BLaER1 treated with 17β-estradiol and CSF1 and Interleukin-3, amounts not matched to agents 10 nM and 100 nM (cell line): ENCODE results near the gene IL17D.

Source experiments
- H3K27ac ChIP-seq, 11 experiments: shearing (Covaris generic); formaldehyde crosslinking; 2 replicates each; pipeline ENCODE4 v1.8.1; 2022
- H3K27me3 ChIP-seq, 11 experiments: shearing (Covaris generic); formaldehyde crosslinking; 2 replicates each; pipeline ENCODE4 v1.8.1; 2022
- H3K36me3 ChIP-seq, 11 experiments: shearing (Covaris generic); formaldehyde crosslinking; 2 replicates each; pipeline ENCODE4 v1.8.1; 2022
- H3K4me1 ChIP-seq, 10 experiments: shearing (Covaris generic); formaldehyde crosslinking; 2 replicates each; pipeline ENCODE4 v1.8.1; 2022
- H3K4me2 ChIP-seq, 11 experiments: shearing (Covaris generic); formaldehyde crosslinking; 2 replicates each; pipeline ENCODE4 v1.8.1; 2022
- H3K4me3 ChIP-seq, 10 experiments: shearing (Covaris generic); formaldehyde crosslinking; 2 replicates each; pipeline ENCODE4 v1.8.1; 2022
- H3K9ac ChIP-seq, 11 experiments: shearing (Covaris generic); formaldehyde crosslinking; 2 replicates each; pipeline ENCODE4 v1.8.1; 2022
- H3K9me3 ChIP-seq, 11 experiments: shearing (Covaris generic); formaldehyde crosslinking; replicated peaks in 1 of 11; 2 replicates each; pipeline ENCODE4 v1.8.1; 2022
- H4K20me1 ChIP-seq, 11 experiments: shearing (Covaris generic); formaldehyde crosslinking; 2 replicates each; pipeline ENCODE4 v1.8.1; 2022
- Cebpa-rat ChIP-seq, 11 experiments: shearing (Covaris generic); IDR thresholded peaks; 2 replicates each; pipeline ENCODE4 v1.8.1; 2022

IL17D gene

GRCh38 chr13:20749377-20749776 is 45.9 kb downstream of the IL17D start:
- no peaks in the 10 kb centered on the region for H3K27me3 ChIP-seq
- H3K9me3 ChIP-seq: peaks cover 56 to 86% (median 69%) of the 10 kb centered on the region in 11 experiments
- no peak for TF ChIP-seq Cebpa-rat (IDR thresholded peaks at IDR 0.05)
- no peak overlapping the region for H3K27ac ChIP-seq
- peaks cover 33 to 64% (median 49%) of the 10 kb centered on the region in 11 experiments for H3K36me3 ChIP-seq
- H3K4me3 ChIP-seq: no peak overlapping the region
- H3K9ac ChIP-seq: no peak overlapping the region
- no peaks in the 10 kb centered on the region for H3K4me1 ChIP-seq
- no peak overlapping the region for H3K4me2 ChIP-seq
- H4K20me1 ChIP-seq: no peaks in the 10 kb centered on the region

- TF ChIP-seq Cebpa-rat (IDR thresholded peaks at IDR 0.05): no peak
- Histone ChIP-seq H3K36me3 (peaks cover 58 to 76% (median 67%) of the 10 kb centered on the region in 11 experiments), H3K4me1 (no peaks in the 10 kb centered on the region), H4K20me1 (no peaks in the 10 kb centered on the region), H3K27me3 (no peaks in the 10 kb centered on the region), H3K27ac (no peak overlapping the region), H3K9ac (no peak overlapping the region), H3K4me3 (no peak overlapping the region; a peak in 1 of 20 replicates), H3K4me2 (no peak overlapping the region), H3K9me3 (peaks cover 80 to 94% (median 90%) of the 10 kb centered on the region in 11 experiments)
Measured at GRCh38 chr13:20754009-20754408, 50.5 kb downstream of the IL17D start.

- TF ChIP-seq Cebpa-rat (IDR thresholded peaks at IDR 0.05): no peak
- Histone ChIP-seq H3K27ac (no peak overlapping the region), H3K36me3 (peaks cover 15 to 32% (median 18%) of the 10 kb centered on the region in 11 experiments), H3K4me3 (no peak overlapping the region), H3K4me1 (no peaks in the 10 kb centered on the region), H3K9me3 (peaks cover 32 to 45% (median 41%) of the 10 kb centered on the region in 11 experiments), H3K9ac (no peak overlapping the region), H3K4me2 (no peak overlapping the region), H4K20me1 (no peaks in the 10 kb centered on the region), H3K27me3 (no peaks in the 10 kb centered on the region)
Measured at GRCh38 chr13:20760872-20761271, 57.4 kb downstream of the IL17D start.

DNA sequence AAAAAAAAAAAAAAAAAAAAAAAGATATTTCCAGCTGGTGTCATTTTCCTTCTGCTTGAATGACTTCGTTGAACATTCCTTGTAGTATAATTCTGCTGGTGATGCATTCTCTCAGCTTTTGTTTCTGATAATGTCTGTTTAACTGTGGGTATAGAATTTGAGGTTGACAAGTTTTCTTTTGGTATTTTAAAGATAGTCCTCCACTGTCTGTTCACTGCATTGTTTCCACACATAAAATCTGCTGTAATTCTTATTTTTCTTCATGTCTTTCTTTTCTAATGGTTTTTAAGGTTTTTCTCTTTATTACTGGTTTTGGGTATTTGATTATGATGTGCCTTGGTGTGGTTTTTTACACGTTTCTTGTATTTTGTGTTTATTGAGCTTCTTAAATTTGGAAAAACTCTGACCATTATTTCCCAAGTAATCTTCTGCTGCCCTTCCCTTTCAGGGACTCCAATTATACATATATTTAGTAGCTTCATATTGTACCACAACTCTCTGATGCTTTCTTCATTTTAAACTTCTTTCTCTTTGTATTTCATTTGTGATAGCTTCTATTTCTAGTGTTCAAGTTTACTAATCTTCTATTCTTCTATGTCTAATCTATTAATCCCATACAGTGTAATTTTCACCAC is 63.9 kb downstream of the IL17D start:
- peaks cover 2 to 10% (median 4%) of the 10 kb centered on the region in 10 experiments; a peak in 19 of 20 replicates for H3K4me1 ChIP-seq
- no peaks in the 10 kb centered on the region for H3K27me3 ChIP-seq
- TF ChIP-seq Cebpa-rat (IDR thresholded peaks at IDR 0.05): no peak
- H3K27ac ChIP-seq: no peak overlapping the region
- no peak overlapping the region for H3K4me2 ChIP-seq
- H3K9me3 ChIP-seq: peaks cover 43 to 61% (median 56%) of the 10 kb centered on the region in 11 experiments
- H4K20me1 ChIP-seq: no peaks in the 10 kb centered on the region
- no peak overlapping the region for H3K4me3 ChIP-seq
- no peak overlapping the region for H3K9ac ChIP-seq
- H3K36me3 ChIP-seq: peaks cover 29 to 56% (median 45%) of the 10 kb centered on the region in 11 experiments

- Histone ChIP-seq H3K27ac (no peak overlapping the region), H3K36me3 (peaks cover 29 to 57% (median 45%) of the 10 kb centered on the region in 11 experiments), H3K4me1 (peaks cover 8 to 20% (median 10%) of the 10 kb centered on the region in 10 experiments; a peak in 19 of 20 replicates), H3K9me3 (peaks cover 43 to 62% (median 56%) of the 10 kb centered on the region in 11 experiments), H4K20me1 (no peaks in the 10 kb centered on the region), H3K9ac (no peak overlapping the region), H3K27me3 (no peaks in the 10 kb centered on the region), H3K4me3 (no peak overlapping the region), H3K4me2 (peak overlapping the region in 3 of 11 experiments; percentile 18 to 28 (median 21); a peak in 3 of 22 replicates)
- TF ChIP-seq Cebpa-rat (IDR thresholded peaks at IDR 0.05): no peak
Measured at GRCh38 chr13:20769091-20769490, 65.6 kb downstream of the IL17D start.

- peaks cover 29 to 57% (median 45%) of the 10 kb centered on the region in 11 experiments for H3K36me3 ChIP-seq
- no peak overlapping the region; a peak in 1 of 22 replicates for H3K4me2 ChIP-seq
- TF ChIP-seq Cebpa-rat (IDR thresholded peaks at IDR 0.05): no peak
- H4K20me1 ChIP-seq: no peaks in the 10 kb centered on the region
- H3K27me3 ChIP-seq: no peaks in the 10 kb centered on the region
- no peak overlapping the region for H3K27ac ChIP-seq
- peaks cover 43 to 62% (median 56%) of the 10 kb centered on the region in 11 experiments for H3K9me3 ChIP-seq
- H3K4me3 ChIP-seq: no peak overlapping the region
- H3K4me1 ChIP-seq: peaks cover 8 to 20% (median 10%) of the 10 kb centered on the region in 10 experiments; a peak in 19 of 20 replicates
- H3K9ac ChIP-seq: no peak overlapping the region
Measured at GRCh38 chr13:20769834-20770233, 66.3 kb downstream of the IL17D start.
